Stimulated activated CD4-positive, alpha-beta T cell treated with anti-CD3 and anti-CD28 coated beads, Interleukin-12 subunit alpha, Interleukin-12 subunit beta, amount 100 ng/mL, for 24 hours (primary cell): ENCODE results near the gene SLC25A43.
"Not testable (repeated sequence)": the region's sequence is repeated elsewhere in the genome, so short reads cannot be mapped to it uniquely, and the experiment has no call there.

Experiments used
- DNase-seq, 2 experiments: peaks; one replicate each; pipeline ENCODE4 v3.0.0-alpha.2; 2020; ENCODE audit warnings: low read depth in 2 of 2

The SLC25A43 gene

GRCh38 chrX:119398974-119399771 is at the start of gene SLC25A43:
Gene SLC25A43 (plus strand): TSS chrX:119399336. CDS start chrX:119399404, 68 bp downstream.
- peak; percentile 0 to 8 for DNase-seq

GRCh38 chrX:119359618-119360382 is 39.3 kb upstream of the SLC25A43 start:
- DNase-seq, result no peak

GRCh38 chrX:119361451-119361850 is 37.7 kb upstream of the SLC25A43 start:
- not testable (repeated sequence) for DNase-seq

- not testable (repeated sequence) for DNase-seq
Measured at GRCh38 chrX:119362074-119362473, 37.1 kb upstream of the SLC25A43 start.

- no peak for DNase-seq
Measured at GRCh38 chrX:119363391-119363790, 35.7 kb upstream of the SLC25A43 start.

GRCh38 chrX:119371861-119372260 is 27.3 kb upstream of the SLC25A43 start:
- DNase-seq, result not testable (repeated sequence)

GRCh38 chrX:119374736-119375135 is 24.4 kb upstream of the SLC25A43 start:
- DNase-seq, result no peak

- no peak for DNase-seq
Measured at GRCh38 chrX:119375561-119375960, 23.6 kb upstream of the SLC25A43 start.

GRCh38 chrX:119376312-119376711 is 22.8 kb upstream of the SLC25A43 start:
- DNase-seq, result no peak

GRCh38 chrX:119381349-119381944 is 17.7 kb upstream of the SLC25A43 start:
- no peak for DNase-seq

- DNase-seq, result no peak
Measured at GRCh38 chrX:119382606-119383005, 16.5 kb upstream of the SLC25A43 start.

- DNase-seq, result not testable (repeated sequence)
Measured at GRCh38 chrX:119386685-119387084, 12.5 kb upstream of the SLC25A43 start.

GRCh38 chrX:119387426-119387825 is 11.7 kb upstream of the SLC25A43 start:
- DNase-seq, result not testable (repeated sequence)

- DNase-seq, result no peak
Measured at GRCh38 chrX:119389214-119389613, 9.9 kb upstream of the SLC25A43 start.

GRCh38 chrX:119389871-119390501 is 9.2 kb upstream of the SLC25A43 start:
- no peak for DNase-seq

GRCh38 chrX:119391279-119391678 is 7.9 kb upstream of the SLC25A43 start:
- DNase-seq, result no peak

GRCh38 chrX:119393144-119393543 is 6.0 kb upstream of the SLC25A43 start:
- DNase-seq, result no peak

- no peak for DNase-seq
Measured at GRCh38 chrX:119398587-119398973, 556 bp upstream of the SLC25A43 start.

- DNase-seq, result no peak
Measured at GRCh38 chrX:119399772-119400101, 601 bp downstream of the SLC25A43 start.

- no peak for DNase-seq
Measured at GRCh38 chrX:119401569-119401968, 2.4 kb downstream of the SLC25A43 start.

- no peak for DNase-seq
Measured at GRCh38 chrX:119402588-119402987, 3.5 kb downstream of the SLC25A43 start.

- no peak for DNase-seq
Measured at GRCh38 chrX:119406776-119407175, 7.6 kb downstream of the SLC25A43 start.
